IgD-negative memory B cell (primary cell): ENCODE measurements around the gene CYS1. TPM values are rescaled to one million over a fixed set of nuclear protein-coding genes. Genes with fewer than 3 reads are reported as not detected.

Experiments used
- polyA plus RNA-seq: library from polyadenylated mRNA; unstranded; fragments of 300-500 nt; fragmentation: Illumina TruSeq; gene quantifications from one replicate; pipeline ENCODE4 v1.2.3, GENCODE V29; 2021

CYS1 gene
- polyA plus RNA-seq, 1 donor from 2014 or later = not detected

Other genes starting within 250 kb of the CYS1 start
- 15.7 TPM for gene TAF1B, start 236.9 kb downstream of the CYS1 start, polyA plus RNA-seq
- gene GRHL1, start 128.7 kb downstream of the CYS1 start, polyA plus RNA-seq = 0.16 TPM
- 13.9 TPM for gene KLF11, start 36.9 kb downstream of the CYS1 start, polyA plus RNA-seq
- 1.0 TPM for gene RRM2, start 42.3 kb upstream of the CYS1 start, polyA plus RNA-seq
- 89.2 TPM for gene HPCAL1, start 222.5 kb upstream of the CYS1 start, polyA plus RNA-seq